Measurements from ENCODE around the gene SARS1.

The SARS1 gene

DNA sequence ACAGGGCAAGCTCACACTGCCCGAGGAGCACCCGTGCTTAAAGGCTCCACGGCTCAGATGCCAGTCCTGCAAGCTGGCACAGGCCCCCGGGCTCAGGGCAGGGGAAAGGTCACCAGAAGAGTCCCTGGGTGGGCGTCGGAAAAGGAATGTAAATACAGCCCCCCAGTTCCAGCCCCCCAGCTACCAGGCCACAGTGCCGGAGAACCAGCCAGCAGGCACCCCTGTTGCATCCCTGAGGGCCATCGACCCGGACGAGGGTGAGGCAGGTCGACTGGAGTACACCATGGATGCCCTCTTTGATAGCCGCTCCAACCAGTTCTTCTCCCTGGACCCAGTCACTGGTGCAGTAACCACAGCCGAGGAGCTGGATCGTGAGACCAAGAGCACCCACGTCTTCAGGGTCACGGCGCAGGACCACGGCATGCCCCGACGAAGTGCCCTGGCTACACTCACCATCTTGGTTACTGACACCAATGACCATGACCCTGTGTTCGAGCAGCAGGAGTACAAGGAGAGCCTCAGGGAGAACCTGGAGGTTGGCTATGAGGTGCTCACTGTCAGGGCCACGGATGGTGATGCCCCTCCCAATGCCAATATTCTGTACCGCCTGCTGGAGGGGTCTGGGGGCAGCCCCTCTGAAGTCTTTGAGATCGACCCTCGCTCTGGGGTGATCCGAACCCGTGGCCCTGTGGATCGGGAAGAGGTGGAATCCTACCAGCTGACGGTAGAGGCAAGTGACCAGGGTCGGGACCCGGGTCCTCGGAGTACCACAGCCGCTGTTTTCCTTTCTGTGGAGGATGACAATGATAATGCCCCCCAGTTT lies 36.9 kb downstream of the SARS1 start:
- DNase-seq (ENCODE audit: low read depth): no peak

- no peak for DNase-seq (ENCODE audit: low read depth)
These were observed 37.8 kb downstream of the SARS1 start for GRCh38 chr1:109251277-109252166.

- no peak for DNase-seq (ENCODE audit: low read depth)
These were observed 38.6 kb downstream of the SARS1 start for GRCh38 chr1:109252167-109252892.

GRCh38 chr1:109252893-109253802 lies 39.4 kb downstream of the SARS1 start:
- DNase-seq (ENCODE audit: low read depth): no peak

GRCh38 chr1:109253803-109254620 lies 40.3 kb downstream of the SARS1 start:
- no peak for DNase-seq (ENCODE audit: low read depth)

- no peak for DNase-seq (ENCODE audit: low read depth)
These were observed 40.9 kb downstream of the SARS1 start for GRCh38 chr1:109254621-109255096.

- DNase-seq (ENCODE audit: low read depth): no peak
These were observed 41.5 kb downstream of the SARS1 start for GRCh38 chr1:109255097-109255651.

DNA sequence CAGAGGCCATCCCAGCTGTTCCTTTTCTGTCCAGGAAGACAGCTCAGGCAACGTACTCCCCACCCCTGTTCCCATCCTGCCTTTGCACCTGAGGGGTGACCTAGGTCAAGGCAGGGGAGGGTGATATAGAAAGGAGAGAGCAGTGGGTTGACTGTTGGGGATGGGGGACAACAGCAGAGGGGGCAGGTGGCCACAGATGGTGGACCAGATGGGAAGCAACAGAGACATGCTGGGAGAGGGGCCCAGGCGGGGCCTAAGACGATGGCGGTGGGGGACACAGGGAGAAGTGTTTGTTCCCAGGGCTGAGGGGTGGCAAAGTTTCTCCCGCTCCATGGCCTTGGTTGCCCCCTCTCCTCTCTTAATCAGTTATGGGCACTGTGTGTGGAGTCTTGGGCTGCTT lies 42.0 kb downstream of the SARS1 start:
- DNase-seq (ENCODE audit: low read depth): no peak

- no peak for DNase-seq (ENCODE audit: low read depth)
These were observed 42.4 kb downstream of the SARS1 start for GRCh38 chr1:109256085-109256484.

GRCh38 chr1:109256971-109257681 lies 43.4 kb downstream of the SARS1 start:
- DNase-seq (ENCODE audit: low read depth): no peak

- DNase-seq (ENCODE audit: low read depth): no peak
These were observed 44.1 kb downstream of the SARS1 start for GRCh38 chr1:109257682-109258421.

DNA sequence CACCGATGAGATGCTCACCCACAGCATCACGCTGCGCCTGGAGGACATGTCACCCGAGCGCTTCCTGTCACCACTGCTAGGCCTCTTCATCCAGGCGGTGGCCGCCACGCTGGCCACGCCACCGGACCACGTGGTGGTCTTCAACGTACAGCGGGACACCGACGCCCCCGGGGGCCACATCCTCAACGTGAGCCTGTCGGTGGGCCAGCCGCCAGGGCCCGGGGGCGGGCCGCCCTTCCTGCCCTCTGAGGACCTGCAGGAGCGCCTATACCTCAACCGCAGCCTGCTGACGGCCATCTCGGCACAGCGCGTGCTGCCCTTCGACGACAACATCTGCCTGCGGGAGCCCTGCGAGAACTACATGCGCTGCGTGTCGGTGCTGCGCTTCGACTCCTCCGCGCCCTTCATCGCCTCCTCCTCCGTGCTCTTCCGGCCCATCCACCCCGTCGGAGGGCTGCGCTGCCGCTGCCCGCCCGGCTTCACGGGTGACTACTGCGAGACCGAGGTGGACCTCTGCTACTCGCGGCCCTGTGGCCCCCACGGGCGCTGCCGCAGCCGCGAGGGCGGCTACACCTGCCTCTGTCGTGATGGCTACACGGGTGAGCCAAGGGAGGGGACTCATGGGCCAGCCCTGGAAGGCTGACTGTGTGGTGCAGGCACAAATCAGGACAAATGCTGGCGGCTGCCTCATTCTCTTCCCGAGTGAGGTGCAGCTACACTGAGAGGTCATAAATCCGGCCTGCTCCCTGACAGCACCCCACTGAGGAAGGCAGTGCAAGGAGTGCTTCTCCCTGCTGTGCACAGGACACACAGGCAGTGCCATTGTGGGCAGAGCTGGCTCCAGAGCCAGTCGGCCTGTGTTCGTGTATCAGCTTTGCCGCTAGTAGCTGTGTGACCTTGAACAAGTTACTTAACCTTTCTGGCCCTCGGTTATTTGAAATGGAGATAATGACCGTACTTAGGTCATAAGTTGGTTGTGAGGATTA lies 45.1 kb downstream of the SARS1 start:
- DNase-seq (ENCODE audit: low read depth): no peak

GRCh38 chr1:109259674-109260557 lies 46.2 kb downstream of the SARS1 start:
- DNase-seq (ENCODE audit: low read depth): no peak

DNA sequence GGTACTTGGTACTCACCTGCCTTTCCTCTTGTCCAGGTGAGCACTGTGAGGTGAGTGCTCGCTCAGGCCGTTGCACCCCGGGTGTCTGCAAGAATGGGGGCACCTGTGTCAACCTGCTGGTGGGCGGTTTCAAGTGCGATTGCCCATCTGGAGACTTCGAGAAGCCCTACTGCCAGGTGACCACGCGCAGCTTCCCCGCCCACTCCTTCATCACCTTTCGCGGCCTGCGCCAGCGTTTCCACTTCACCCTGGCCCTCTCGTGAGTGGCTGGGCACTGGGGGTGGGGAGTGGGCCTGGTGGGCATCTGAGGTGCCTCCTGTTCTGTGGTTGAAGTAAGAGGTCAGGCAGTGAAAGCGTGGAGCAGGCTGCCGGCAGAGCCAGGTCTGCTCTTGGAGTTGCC lies 47.3 kb downstream of the SARS1 start:
- no peak for DNase-seq (ENCODE audit: low read depth)

DNA sequence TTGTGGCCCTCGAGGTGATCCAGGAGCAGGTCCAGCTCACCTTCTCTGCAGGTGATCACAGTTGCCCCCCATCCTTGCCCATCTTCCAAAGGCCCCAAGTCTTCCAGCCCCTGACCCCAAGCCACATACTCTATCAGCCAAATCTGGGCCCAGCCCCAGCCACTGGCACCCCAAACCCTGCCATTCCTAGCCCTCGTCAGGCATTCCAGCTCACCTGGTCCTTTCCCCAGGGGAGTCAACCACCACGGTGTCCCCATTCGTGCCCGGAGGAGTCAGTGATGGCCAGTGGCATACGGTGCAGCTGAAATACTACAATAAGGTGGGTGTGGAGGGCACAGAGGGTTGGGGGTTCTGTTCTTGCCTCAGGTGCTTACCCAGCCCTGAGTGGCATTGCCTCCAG lies 47.9 kb downstream of the SARS1 start:
- no peak for DNase-seq (ENCODE audit: low read depth)

Data from stimulated activated CD8-positive, alpha-beta memory T cell treated with anti-CD3 and anti-CD28 coated beads, Interleukin-15, amount 100 ng/mL, for 1 hour (primary cell).